K562 (cell line): Measurements from ENCODE around the gene NUCKS1. TPM values are rescaled to one million over a fixed set of nuclear protein-coding genes. Genes with fewer than 3 reads are reported as not detected.

Experiments used
- AFF1 ChIP-seq, 2 experiments: fragments of 450-650 bp; IDR thresholded peaks; 2 replicates each; pipeline ENCODE4 v1.6.1; 2018; ENCODE audit warnings: mild to moderate bottlenecking in 2 of 2, low read depth in 1 of 2; ENCODE audit not compliant: partially characterized antibody in 2 of 2
- EWSR1 ChIP-seq: fragments of 450-650 bp; IDR thresholded peaks from 2 replicates; pipeline ENCODE4 v1.6.1; 2018; ENCODE audit warnings: borderline replicate concordance, mild to moderate bottlenecking, low read depth, moderate library complexity; ENCODE audit not compliant: partially characterized antibody
- SOX6 ChIP-seq: fragments of 450-650 bp; IDR thresholded peaks from 2 replicates; pipeline ENCODE4 v1.6.1; 2014; ENCODE audit warnings: mild to moderate bottlenecking
- SRSF7 ChIP-seq: fragments of 200-400 bp; formaldehyde crosslinking; optimal IDR thresholded peaks from 2 replicates; pipeline ENCODE3; 2017; ENCODE audit warnings: mild to moderate bottlenecking, low read depth, low read length
- TFAM ChIP-seq: fragments of 250-450 bp; sonication (Bioruptor Pico); conservative IDR thresholded peaks from 2 replicates; pipeline ENCODE4 v1.5.0; 2021; ENCODE audit warnings: mild to moderate bottlenecking, moderate library complexity
- YY1 ChIP-seq, 3 experiments: IDR thresholded peaks; 2 replicates each; pipeline ENCODE4 v1.6.1; 2011; ENCODE audit warnings: low read length in 2 of 3, mild to moderate bottlenecking in 2 of 3, moderate library complexity in 2 of 3, borderline replicate concordance in 1 of 3, control low read depth in 1 of 3, low read depth in 1 of 3; ENCODE audit not compliant: insufficient read depth in 3 of 3, insufficient replicate concordance in 2 of 3, control insufficient read depth in 1 of 3, insufficient read length in 1 of 3; ENCODE audit errors: extremely low read depth in 1 of 3
- ZNF212 ChIP-seq: fragments of 450-650 bp; formaldehyde crosslinking; IDR thresholded peaks from 2 replicates; pipeline ENCODE4 v1.4.0; 2020; ENCODE audit warnings: mild to moderate bottlenecking
- ZNF507 ChIP-seq: conservative IDR thresholded peaks from 2 replicates; pipeline ENCODE4 v1.6.1; 2017; ENCODE audit warnings: missing genetic modification characterization, missing compliant biosample characterization
- ZNF668 ChIP-seq: fragments of 250-450 bp; sonication (Bioruptor Pico); IDR thresholded peaks from 2 replicates; pipeline ENCODE4 v1.8.0; 2022; ENCODE audit warnings: mild to moderate bottlenecking, inconsistent platforms
- polyA plus RNA-seq, 8 experiments: library from polyadenylated mRNA; depleted of rRNA in 4 of 8; stranded (reverse) in 5 of 8; unstranded in 3 of 8; fragments of >200 nt; fragmentation: Nextera tagmentation in 2 of 8; fragmentation: Illumina TruSeq in 1 of 8; extraction: Ambion mirVana in 2 of 8; extraction: Trizol in 1 of 8; gene quantifications; 2 replicates each; pipeline versions ENCODE4 v1.2.1 to v1.2.3, GENCODE V29; 2011 to 2014; ENCODE audit warnings: inconsistent platforms in 1 of 8, missing spikeins in 1 of 8
- total RNA-seq, 7 experiments: library from RNA; depleted of rRNA in 6 of 7; stranded (reverse); fragments of >200 nt in 6 of 7; fragmentation: Illumina TruSeq in 2 of 7; extraction: Trizol in 2 of 7; gene quantifications; 2 replicates each; pipeline versions ENCODE4 v1.2.1 to v1.2.3, GENCODE V29; 2011 to 2021; ENCODE audit warnings: low replicate concordance in 1 of 7
- TF ChIP-seq, protein P1 (sequence below): fragments of 450-650 bp; conservative IDR thresholded peaks from 2 replicates; pipeline ENCODE4 v1.6.1; 2016; ENCODE audit warnings: missing genetic modification characterization, low read depth, mild to moderate bottlenecking, control low read depth, missing compliant biosample characterization
- TF ChIP-seq, protein P2 (sequence below), 2 experiments: IDR thresholded peaks in 1 of 2; conservative IDR thresholded peaks in 1 of 2; 2 replicates each; pipeline ENCODE4 v1.6.1; 2016; ENCODE audit warnings: low read depth in 2 of 2, mild to moderate bottlenecking in 1 of 2, missing compliant biosample characterization in 1 of 2, missing genetic modification characterization in 1 of 2, moderate library complexity in 1 of 2

Gene NUCKS1
- total and polyA plus RNA-seq, 9 of the 15 experiments (the other 6 are each of a cell fraction or from before 2014, with no cell fraction given), result 66.7 to 244 (median 149) TPM

DNA sequence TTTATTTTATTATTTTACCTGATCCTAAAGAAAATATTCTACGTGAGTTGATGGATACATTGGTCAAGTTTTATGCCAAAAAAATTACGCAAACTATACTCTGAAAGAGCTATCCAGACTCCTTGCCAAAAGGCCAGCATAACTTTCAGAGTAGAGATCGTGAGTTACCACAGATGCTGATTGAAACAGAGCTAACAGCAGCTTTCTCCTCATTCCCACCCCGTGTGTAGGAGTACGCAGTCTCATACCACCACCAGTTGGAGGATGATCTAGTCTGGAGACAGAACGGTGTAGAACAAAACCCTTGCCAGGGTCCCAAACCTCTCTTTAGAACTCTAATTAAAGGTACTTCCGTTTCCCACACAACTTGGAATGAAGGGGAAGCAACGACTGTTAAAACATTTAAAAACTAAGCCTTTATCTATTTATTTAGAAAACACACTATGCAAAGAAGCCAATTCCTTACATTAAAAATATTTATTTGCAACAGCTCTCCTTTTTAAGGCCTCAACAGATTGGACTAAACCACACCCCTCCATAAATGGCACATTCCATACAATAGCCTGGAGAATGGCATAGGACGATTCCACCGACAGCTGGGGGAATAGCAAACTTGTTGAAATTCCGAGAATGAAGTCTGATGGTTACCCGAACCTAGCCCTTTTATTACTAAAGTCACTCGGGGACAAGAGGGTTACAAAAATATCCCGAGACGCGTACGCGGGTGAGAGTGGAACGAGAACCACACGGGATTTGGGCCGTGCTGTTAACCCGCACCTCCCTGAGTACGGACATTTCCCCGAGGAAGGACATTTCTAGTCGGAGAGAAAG is 1.4 kb downstream of the NUCKS1 start (continued):
- TF ChIP-seq TFAM (CRISPR knock-in tag) (no peak), YY1 (IDR thresholded peaks at IDR 0.05; ENCODE audit: borderline replicate concordance in 1 of 3, control insufficient read depth in 1 of 3, extremely low read depth in 1 of 3, insufficient read depth in 3 of 3, insufficient read length in 1 of 3, insufficient replicate concordance in 2 of 3, low read depth in 1 of 3, low read length in 2 of 3) (peak in 1 of 3 experiments; percentile 62), ZNF507 (tag) (no peak), ZNF668 (CRISPR knock-in tag) (no peak), ZNF212 (CRISPR knock-in tag) (no peak), SOX6 (peak; percentile 55; the same call in 1 of the 2 replicates), SRSF7 (no peak), AFF1 (IDR thresholded peaks at IDR 0.05; ENCODE audit: low read depth in 1 of 2, partially characterized antibody in 2 of 2) (peak; percentile 36 to 69), EWSR1 (no peak)
- TF ChIP-seq, protein P1, sequence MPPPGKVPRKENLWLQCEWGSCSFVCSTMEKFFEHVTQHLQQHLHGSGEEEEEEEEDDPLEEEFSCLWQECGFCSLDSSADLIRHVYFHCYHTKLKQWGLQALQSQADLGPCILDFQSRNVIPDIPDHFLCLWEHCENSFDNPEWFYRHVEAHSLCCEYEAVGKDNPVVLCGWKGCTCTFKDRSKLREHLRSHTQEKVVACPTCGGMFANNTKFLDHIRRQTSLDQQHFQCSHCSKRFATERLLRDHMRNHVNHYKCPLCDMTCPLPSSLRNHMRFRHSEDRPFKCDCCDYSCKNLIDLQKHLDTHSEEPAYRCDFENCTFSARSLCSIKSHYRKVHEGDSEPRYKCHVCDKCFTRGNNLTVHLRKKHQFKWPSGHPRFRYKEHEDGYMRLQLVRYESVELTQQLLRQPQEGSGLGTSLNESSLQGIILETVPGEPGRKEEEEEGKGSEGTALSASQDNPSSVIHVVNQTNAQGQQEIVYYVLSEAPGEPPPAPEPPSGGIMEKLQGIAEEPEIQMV (tag), result no peak
- TF ChIP-seq, protein P2, sequence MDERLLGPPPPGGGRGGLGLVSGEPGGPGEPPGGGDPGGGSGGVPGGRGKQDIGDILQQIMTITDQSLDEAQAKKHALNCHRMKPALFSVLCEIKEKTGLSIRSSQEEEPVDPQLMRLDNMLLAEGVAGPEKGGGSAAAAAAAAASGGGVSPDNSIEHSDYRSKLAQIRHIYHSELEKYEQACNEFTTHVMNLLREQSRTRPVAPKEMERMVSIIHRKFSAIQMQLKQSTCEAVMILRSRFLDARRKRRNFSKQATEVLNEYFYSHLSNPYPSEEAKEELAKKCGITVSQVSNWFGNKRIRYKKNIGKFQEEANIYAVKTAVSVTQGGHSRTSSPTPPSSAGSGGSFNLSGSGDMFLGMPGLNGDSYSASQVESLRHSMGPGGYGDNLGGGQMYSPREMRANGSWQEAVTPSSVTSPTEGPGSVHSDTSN (CRISPR knock-in tag; IDR thresholded peaks at IDR 0.05; ENCODE audit: low read depth), result no peak
- TF ChIP-seq, protein P2 (tag; conservative IDR thresholded peaks at IDR 0.05; ENCODE audit: low read depth), result no peak
